ENCODE results near the gene HMX2.
"Not testable (repeated sequence)": the region's sequence is repeated elsewhere in the genome, so short reads cannot be mapped to it uniquely, and the experiment has no call there.

The HMX2 gene

DNA sequence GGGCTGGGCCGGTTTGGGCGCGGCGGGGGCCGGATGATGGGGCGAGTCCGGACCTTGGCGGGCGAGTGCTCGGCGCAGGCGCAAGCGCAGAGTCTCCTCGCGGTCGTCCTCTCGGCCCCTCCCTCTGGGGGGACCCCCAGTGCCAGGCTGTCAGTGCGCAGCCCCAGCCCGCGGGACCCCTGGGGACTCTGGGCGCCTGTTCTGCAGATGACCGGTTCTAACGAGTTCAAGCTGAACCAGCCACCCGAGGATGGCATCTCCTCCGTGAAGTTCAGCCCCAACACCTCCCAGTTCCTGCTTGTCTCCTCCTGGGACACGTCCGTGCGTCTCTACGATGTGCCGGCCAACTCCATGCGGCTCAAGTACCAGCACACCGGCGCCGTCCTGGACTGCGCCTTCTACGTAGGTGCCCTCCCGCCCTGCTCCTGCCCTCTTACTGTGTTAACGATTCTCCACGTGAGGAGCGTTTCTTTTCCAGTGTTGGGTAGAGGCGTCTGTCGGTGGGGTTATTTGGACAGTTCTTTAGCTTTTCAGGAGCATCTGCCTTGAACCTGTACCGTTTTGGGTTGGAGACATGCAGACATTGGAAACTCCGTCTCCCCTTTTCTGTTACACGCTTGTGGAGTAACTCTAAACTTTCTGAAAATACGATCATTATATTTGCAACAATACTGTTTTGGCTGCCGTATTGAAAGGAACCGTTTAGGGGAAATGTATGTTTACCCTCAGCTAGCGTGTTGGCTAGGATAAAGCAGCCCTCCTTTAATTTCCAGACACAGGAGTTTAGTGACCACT lies 7.0 kb downstream of the HMX2 start:
- Histone ChIP-seq H3K4me3 (ENCODE audit: low read length in 2 of 2) (peak overlapping the region; percentile 72 to 94), H3K9me3 (ENCODE audit: control insufficient read depth in 2 of 2, low read length in 2 of 2) (no peaks in the 10 kb centered on the region), H3K27ac (ENCODE audit: low read length) (peak overlapping the region; percentile 88), H3K27me3 (ENCODE audit: control insufficient read depth in 1 of 2, insufficient read depth in 2 of 2, low read length in 2 of 2) (peaks cover 27 to 35% of the 10 kb centered on the region in 2 donors), H3K36me3 (ENCODE audit: control insufficient read depth in 2 of 2, insufficient read depth in 2 of 2, low read length in 2 of 2) (peaks cover 9 to 11% of the 10 kb centered on the region in 2 donors), H3K9ac (ENCODE audit: low read length in 2 of 2) (peak overlapping the region; percentile 84 to 91), H3K4me1 (ENCODE audit: control insufficient read depth, insufficient read depth, low read length) (peaks cover 19% of the 10 kb centered on the region)

- Histone ChIP-seq H3K9me3 (ENCODE audit: control insufficient read depth in 2 of 2, low read length in 2 of 2) (no peaks in the 10 kb centered on the region), H3K27me3 (ENCODE audit: control insufficient read depth in 1 of 2, insufficient read depth in 2 of 2, low read length in 2 of 2) (peaks cover 16 to 23% of the 10 kb centered on the region in 2 donors), H3K4me1 (ENCODE audit: control insufficient read depth, insufficient read depth, low read length) (peaks cover 12% of the 10 kb centered on the region), H3K9ac (ENCODE audit: low read length in 2 of 2) (no peak overlapping the region), H3K27ac (ENCODE audit: low read length) (no peak overlapping the region), H3K36me3 (ENCODE audit: control insufficient read depth in 2 of 2, insufficient read depth in 2 of 2, low read length in 2 of 2) (peaks cover 9 to 14% of the 10 kb centered on the region in 2 donors), H3K4me3 (ENCODE audit: low read length in 2 of 2) (no peak overlapping the region)
Observed at GRCh38 chr10:123156078-123156477, 8.1 kb downstream of the HMX2 start.

DNA sequence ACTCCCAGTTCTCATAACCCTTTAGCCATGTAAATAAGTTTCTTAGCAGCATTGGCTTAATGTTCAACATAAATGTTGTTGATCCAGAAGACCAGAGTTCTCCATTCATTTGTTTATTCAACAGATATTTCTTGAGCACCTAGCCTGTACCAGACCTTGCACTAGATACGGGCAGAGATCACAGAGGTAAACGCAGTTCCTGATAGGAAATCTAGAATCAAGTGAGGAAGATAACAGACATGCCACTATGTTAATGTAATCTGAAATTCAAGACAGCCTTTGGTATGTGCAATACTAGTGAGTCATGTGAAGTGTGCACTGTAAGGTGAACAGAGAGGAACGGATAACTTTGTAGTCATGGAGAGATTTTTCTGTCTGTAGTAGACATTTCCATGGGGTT lies 9.3 kb downstream of the HMX2 start:
- H3K27me3 ChIP-seq (ENCODE audit: control insufficient read depth in 1 of 2, insufficient read depth in 2 of 2, low read length in 2 of 2) = peaks cover 6 to 12% of the 10 kb centered on the region in 2 donors
- no peak overlapping the region for H3K27ac ChIP-seq (ENCODE audit: low read length)
- no peaks in the 10 kb centered on the region for H3K9me3 ChIP-seq (ENCODE audit: control insufficient read depth in 2 of 2, low read length in 2 of 2)
- H3K4me3 ChIP-seq (ENCODE audit: low read length in 2 of 2) = no peak overlapping the region
- peaks cover 7% of the 10 kb centered on the region for H3K4me1 ChIP-seq (ENCODE audit: control insufficient read depth, insufficient read depth, low read length)
- H3K36me3 ChIP-seq (ENCODE audit: control insufficient read depth in 2 of 2, insufficient read depth in 2 of 2, low read length in 2 of 2) = peaks cover 14 to 16% of the 10 kb centered on the region in 2 donors
- no peak overlapping the region for H3K9ac ChIP-seq (ENCODE audit: low read length in 2 of 2)

- Histone ChIP-seq H3K9ac (ENCODE audit: low read length in 2 of 2) (no peak overlapping the region), H3K4me1 (ENCODE audit: control insufficient read depth, insufficient read depth, low read length) (peaks cover 7% of the 10 kb centered on the region), H3K27me3 (ENCODE audit: control insufficient read depth in 1 of 2, insufficient read depth in 2 of 2, low read length in 2 of 2) (no peaks in the 10 kb centered on the region), H3K9me3 (ENCODE audit: control insufficient read depth in 2 of 2, low read length in 2 of 2) (no peaks in the 10 kb centered on the region), H3K27ac (ENCODE audit: low read length) (no peak overlapping the region), H3K36me3 (ENCODE audit: control insufficient read depth in 2 of 2, insufficient read depth in 2 of 2, low read length in 2 of 2) (peaks cover 22 to 27% of the 10 kb centered on the region in 2 donors), H3K4me3 (ENCODE audit: low read length in 2 of 2) (no peak overlapping the region)
Observed at GRCh38 chr10:123158682-123159081, 10.7 kb downstream of the HMX2 start.

DNA sequence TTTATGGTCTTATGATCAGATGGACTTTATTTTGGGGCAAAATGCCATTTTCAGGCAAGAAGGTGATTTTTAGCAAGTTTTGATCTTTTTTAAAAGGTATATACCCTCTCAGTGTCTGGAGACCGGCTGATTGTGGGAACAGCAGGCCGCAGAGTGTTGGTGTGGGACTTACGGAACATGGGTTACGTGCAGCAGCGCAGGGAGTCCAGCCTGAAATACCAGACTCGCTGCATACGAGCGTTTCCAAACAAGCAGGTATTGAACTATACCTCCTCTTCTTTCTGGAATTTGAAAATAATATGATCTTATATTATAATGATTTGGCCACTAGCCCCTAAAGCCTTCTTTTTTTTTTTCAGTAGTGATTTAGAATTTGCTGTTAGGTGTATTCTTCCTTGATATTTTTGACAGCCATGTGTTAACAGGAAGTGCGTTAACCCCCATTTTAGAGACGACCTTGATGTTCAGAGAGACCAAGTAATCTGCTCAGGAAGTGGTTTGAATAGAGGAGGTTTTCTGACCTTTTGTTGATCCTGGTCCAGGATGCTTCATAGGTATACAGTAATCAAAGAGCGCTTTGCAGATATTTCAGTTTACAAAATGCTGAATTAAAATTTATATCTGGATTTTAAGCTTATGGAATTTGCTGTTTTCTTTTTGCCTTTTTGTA lies 12.5 kb downstream of the HMX2 start:
- H3K9me3 ChIP-seq (ENCODE audit: control insufficient read depth in 2 of 2, low read length in 2 of 2) = no peaks in the 10 kb centered on the region
- no peak overlapping the region for H3K4me3 ChIP-seq (ENCODE audit: low read length in 2 of 2)
- H3K36me3 ChIP-seq (ENCODE audit: control insufficient read depth in 2 of 2, insufficient read depth in 2 of 2, low read length in 2 of 2) = peaks cover 30 to 32% of the 10 kb centered on the region in 2 donors
- H3K27me3 ChIP-seq (ENCODE audit: control insufficient read depth in 1 of 2, insufficient read depth in 2 of 2, low read length in 2 of 2) = no peaks in the 10 kb centered on the region
- no peak overlapping the region for H3K9ac ChIP-seq (ENCODE audit: low read length in 2 of 2)
- H3K4me1 ChIP-seq (ENCODE audit: control insufficient read depth, insufficient read depth, low read length) = no peaks in the 10 kb centered on the region
- no peak overlapping the region for H3K27ac ChIP-seq (ENCODE audit: low read length)

DNA sequence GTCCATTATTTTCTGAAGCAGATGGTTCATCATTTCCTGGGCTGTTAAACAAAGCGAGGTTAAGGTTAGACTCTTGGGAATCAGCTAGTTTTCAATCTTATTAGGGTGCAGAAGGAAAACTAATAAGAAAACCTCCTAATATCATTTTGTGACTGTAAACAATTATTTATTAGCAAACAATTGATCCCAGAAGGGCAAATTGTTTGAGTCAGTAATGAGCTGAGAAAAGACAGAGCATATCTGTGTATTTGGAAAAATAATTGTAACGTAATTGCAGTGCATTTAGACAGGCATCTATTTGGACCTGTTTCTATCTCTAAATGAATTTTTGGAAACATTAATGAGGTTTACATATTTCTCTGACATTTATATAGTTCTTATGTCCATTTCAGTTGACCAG lies 16.4 kb downstream of the HMX2 start:
- Histone ChIP-seq H3K36me3 (ENCODE audit: control insufficient read depth in 2 of 2, insufficient read depth in 2 of 2, low read length in 2 of 2) (peaks cover 26% of the 10 kb centered on the region in 2 donors), H3K4me1 (ENCODE audit: control insufficient read depth, insufficient read depth, low read length) (no peaks in the 10 kb centered on the region), H3K9ac (ENCODE audit: low read length in 2 of 2) (no peak overlapping the region), H3K4me3 (ENCODE audit: low read length in 2 of 2) (no peak overlapping the region), H3K9me3 (ENCODE audit: control insufficient read depth in 2 of 2, low read length in 2 of 2) (no peaks in the 10 kb centered on the region), H3K27me3 (ENCODE audit: control insufficient read depth in 1 of 2, insufficient read depth in 2 of 2, low read length in 2 of 2) (no peaks in the 10 kb centered on the region), H3K27ac (ENCODE audit: low read length) (no peak overlapping the region)

GRCh38 chr10:123165445-123166072 lies 17.6 kb downstream of the HMX2 start:
- Histone ChIP-seq H3K4me1 (ENCODE audit: control insufficient read depth, insufficient read depth, low read length) (no peaks in the 10 kb centered on the region), H3K36me3 (ENCODE audit: control insufficient read depth in 2 of 2, insufficient read depth in 2 of 2, low read length in 2 of 2) (peaks cover 26 to 29% of the 10 kb centered on the region in 2 donors), H3K27ac (ENCODE audit: low read length) (no peak overlapping the region), H3K4me3 (ENCODE audit: low read length in 2 of 2) (no peak overlapping the region), H3K9me3 (ENCODE audit: control insufficient read depth in 2 of 2, low read length in 2 of 2) (no peaks in the 10 kb centered on the region), H3K27me3 (ENCODE audit: control insufficient read depth in 1 of 2, insufficient read depth in 2 of 2, low read length in 2 of 2) (no peaks in the 10 kb centered on the region), H3K9ac (ENCODE audit: low read length in 2 of 2) (no peak overlapping the region)

- Histone ChIP-seq H3K27me3 (ENCODE audit: control insufficient read depth in 1 of 2, insufficient read depth in 2 of 2, low read length in 2 of 2) (no peaks in the 10 kb centered on the region), H3K4me3 (ENCODE audit: low read length in 2 of 2) (no peak overlapping the region), H3K27ac (ENCODE audit: low read length) (no peak overlapping the region), H3K9ac (ENCODE audit: low read length in 2 of 2) (no peak overlapping the region), H3K36me3 (ENCODE audit: control insufficient read depth in 2 of 2, insufficient read depth in 2 of 2, low read length in 2 of 2) (peaks cover 25 to 26% of the 10 kb centered on the region in 2 donors), H3K4me1 (ENCODE audit: control insufficient read depth, insufficient read depth, low read length) (no peaks in the 10 kb centered on the region), H3K9me3 (ENCODE audit: control insufficient read depth in 2 of 2, low read length in 2 of 2) (no peaks in the 10 kb centered on the region)
Observed at GRCh38 chr10:123166618-123167017, 18.7 kb downstream of the HMX2 start.

GRCh38 chr10:123170961-123171360 lies 23.0 kb downstream of the HMX2 start:
- H3K4me1 ChIP-seq (ENCODE audit: control insufficient read depth, insufficient read depth, low read length) = no peaks in the 10 kb centered on the region
- H3K27me3 ChIP-seq (ENCODE audit: control insufficient read depth in 1 of 2, insufficient read depth in 2 of 2, low read length in 2 of 2) = no peaks in the 10 kb centered on the region
- peaks cover 6 to 16% of the 10 kb centered on the region in 2 donors for H3K36me3 ChIP-seq (ENCODE audit: control insufficient read depth in 2 of 2, insufficient read depth in 2 of 2, low read length in 2 of 2)
- H3K9me3 ChIP-seq (ENCODE audit: control insufficient read depth in 2 of 2, low read length in 2 of 2) = no peaks in the 10 kb centered on the region
- H3K4me3 ChIP-seq (ENCODE audit: low read length in 2 of 2) = no peak overlapping the region
- H3K27ac ChIP-seq (ENCODE audit: low read length) = no peak overlapping the region
- H3K9ac ChIP-seq (ENCODE audit: low read length in 2 of 2) = no peak overlapping the region

DNA sequence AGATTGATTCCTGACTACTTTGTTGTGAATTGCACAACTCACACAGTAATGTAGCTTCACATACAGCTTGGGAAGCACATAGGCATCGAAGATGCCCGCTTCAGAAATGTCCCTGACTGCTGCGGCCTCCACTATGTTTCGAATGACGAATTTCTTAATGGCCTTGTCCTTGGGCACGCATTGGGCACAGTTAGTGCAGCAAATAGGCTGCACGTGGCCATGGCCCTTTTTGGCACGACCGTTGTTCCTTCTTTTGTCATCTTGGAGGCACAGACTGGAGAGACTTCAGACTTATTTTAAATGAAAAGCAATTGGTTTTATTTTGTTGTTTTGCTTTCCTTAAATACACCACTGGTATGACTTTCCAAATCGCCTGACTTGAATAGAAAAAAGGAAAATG lies 23.7 kb downstream of the HMX2 start:
- not testable (repeated sequence) for H3K9me3 ChIP-seq (ENCODE audit: control insufficient read depth in 2 of 2, low read length in 2 of 2); H3K4me1 ChIP-seq (ENCODE audit: control insufficient read depth, insufficient read depth, low read length); H3K27ac ChIP-seq (ENCODE audit: low read length); H3K4me3 ChIP-seq (ENCODE audit: low read length in 2 of 2); H3K9ac ChIP-seq (ENCODE audit: low read length in 2 of 2); H3K27me3 ChIP-seq (ENCODE audit: control insufficient read depth in 1 of 2, insufficient read depth in 2 of 2, low read length in 2 of 2)
- peaks cover 6 to 16% of the 10 kb centered on the region in 2 donors for H3K36me3 ChIP-seq (ENCODE audit: control insufficient read depth in 2 of 2, insufficient read depth in 2 of 2, low read length in 2 of 2)
